GM21825 (cell line): Measurements from ENCODE around the gene RAVER2.

ENCODE experiments used
- ATAC-seq: cut with Tn5 transposase; IDR thresholded peaks from one replicate; pipeline ENCODE4 v1.9.1; 2021; ENCODE audit warnings: mild to moderate bottlenecking, moderate library complexity; ENCODE audit not compliant: unreplicated experiment

RAVER2 gene

DNA sequence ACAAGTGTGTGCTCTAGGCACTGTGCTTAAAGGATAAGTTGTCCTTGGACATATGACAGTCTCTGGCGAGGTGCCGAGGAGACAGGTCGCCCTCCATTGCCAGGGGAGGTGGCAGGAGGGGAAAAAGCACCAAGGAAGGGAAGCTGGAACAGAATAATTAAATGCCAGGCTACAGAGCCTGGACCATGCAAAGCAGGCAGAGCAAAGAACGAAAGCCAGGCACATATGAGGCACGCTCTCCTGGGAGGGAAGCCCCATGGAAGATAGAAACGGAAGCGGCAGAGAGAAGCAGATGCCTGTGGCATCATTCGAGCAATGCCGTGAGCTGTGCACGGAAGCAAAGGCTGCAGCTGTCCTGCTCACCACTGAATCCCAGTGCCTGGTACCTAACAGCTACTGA lies 130.2 kb downstream of the RAVER2 start:
- no peak for ATAC-seq

GRCh38 chr1:64875606-64876005 lies 130.7 kb downstream of the RAVER2 start:
- ATAC-seq: no peak

DNA sequence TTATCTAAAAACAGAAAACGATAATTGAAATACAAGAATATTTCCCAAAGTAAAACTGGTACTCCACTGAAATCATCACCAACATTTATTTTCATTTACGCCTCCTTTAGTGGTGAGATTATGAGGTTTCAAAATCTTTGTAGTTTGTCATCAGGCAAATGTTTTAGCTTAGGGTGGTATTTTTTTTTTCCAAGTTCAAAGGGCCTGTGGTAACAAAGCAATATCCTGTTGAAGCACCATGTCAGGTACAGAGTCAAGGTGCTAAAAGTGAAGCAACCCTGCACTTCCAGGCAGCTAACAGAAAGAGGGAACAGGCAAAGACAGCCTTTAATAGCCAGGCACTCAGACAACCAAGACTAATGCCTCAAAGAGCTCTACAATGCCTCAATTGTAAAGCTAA lies 132.3 kb downstream of the RAVER2 start:
- no peak for ATAC-seq

GRCh38 chr1:64877598-64877997 lies 132.7 kb downstream of the RAVER2 start:
- ATAC-seq: no peak

DNA sequence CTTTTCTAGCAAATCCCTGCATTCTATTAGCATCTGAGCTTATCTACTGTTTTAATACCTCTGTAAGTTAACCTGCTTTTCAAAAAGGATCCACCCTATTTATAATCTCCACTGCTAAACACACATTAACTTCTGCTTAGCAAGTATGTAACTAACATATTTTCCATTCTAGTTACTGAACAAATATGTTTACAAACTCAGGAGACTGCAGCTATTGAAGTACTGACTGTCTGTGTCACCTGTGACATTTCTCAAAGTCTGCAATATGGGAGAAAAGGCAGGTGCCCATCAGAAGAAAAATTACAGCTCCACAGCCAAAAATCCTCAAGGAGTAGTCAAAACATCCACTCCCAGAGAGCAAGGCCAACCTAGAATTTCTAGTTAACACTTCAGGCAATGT lies 133.2 kb downstream of the RAVER2 start:
- no peak for ATAC-seq

DNA sequence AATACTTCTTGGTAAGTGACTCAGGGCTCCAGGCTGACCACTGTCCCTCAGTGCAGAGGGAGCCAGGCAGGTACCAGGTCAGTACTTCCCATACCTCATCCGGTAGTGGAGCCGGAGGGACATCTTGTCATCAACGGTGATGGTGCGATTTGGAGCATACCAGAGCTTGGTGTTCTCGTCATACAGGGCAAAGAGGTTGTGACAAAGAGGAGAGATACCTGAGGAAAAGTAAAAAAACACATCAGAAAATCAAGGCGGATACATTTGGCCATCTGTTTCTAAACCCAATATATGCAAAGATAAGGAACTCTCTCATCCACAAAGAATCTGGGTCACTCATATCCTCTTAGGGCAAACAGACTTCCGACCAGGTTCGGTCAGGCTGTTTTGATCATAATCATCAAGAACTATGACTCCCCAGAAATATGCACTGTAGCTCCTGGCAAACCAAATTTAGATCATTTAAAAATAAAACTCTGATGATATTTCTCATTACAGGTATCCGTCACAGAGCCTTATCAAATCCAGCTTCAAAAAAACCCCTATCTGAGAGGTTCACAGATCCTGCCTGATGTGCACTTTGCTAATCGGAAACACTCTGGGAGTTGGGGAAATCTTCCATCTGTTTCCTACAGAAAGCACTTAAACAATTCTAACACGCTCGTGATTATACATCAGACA lies 134.2 kb downstream of the RAVER2 start:
- ATAC-seq: no peak

DNA sequence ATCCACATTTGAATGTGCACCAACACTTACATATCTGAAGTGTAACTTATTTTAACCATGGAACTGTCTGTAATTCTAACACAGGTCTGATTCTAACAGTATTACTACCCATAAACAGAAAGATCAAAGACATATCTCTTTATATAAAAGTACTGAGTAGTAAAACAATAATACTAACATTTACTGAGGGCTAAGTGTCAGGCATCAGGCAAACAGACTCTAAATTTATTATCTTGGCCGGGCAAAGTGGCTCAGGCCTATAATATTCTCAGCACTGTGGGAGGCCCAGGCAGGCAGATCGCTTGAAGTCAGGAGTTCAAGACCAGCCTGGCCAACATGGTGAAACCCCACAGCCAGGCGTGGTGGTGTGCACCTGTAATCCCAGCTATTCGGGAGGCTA lies 135.6 kb downstream of the RAVER2 start:
- no peak for ATAC-seq

GRCh38 chr1:64881281-64881680 lies 136.4 kb downstream of the RAVER2 start:
- no peak for ATAC-seq
